ENCODE measurements around the gene CEP76.

The CEP76 gene

DNA sequence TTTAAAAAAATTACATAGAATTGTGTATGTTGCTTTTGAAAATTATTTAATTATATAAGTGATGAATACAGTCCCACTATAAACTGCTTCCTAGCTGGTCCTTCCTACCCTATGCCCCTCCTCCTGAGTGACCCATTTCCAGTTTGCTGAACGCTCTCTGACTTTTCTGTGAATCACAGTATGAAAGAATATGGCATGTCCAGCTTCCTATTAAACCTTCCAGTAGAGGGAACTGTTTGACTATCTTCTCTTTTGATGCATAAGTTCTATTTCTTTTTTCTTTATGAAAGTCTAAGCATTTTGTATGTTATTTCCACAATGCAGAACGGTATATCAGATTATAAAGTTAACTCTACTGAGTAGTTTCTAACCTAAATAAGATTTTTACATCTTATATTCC lies 41.6 kb upstream of the CEP76 start:
- TF ChIP-seq, protein P1, sequence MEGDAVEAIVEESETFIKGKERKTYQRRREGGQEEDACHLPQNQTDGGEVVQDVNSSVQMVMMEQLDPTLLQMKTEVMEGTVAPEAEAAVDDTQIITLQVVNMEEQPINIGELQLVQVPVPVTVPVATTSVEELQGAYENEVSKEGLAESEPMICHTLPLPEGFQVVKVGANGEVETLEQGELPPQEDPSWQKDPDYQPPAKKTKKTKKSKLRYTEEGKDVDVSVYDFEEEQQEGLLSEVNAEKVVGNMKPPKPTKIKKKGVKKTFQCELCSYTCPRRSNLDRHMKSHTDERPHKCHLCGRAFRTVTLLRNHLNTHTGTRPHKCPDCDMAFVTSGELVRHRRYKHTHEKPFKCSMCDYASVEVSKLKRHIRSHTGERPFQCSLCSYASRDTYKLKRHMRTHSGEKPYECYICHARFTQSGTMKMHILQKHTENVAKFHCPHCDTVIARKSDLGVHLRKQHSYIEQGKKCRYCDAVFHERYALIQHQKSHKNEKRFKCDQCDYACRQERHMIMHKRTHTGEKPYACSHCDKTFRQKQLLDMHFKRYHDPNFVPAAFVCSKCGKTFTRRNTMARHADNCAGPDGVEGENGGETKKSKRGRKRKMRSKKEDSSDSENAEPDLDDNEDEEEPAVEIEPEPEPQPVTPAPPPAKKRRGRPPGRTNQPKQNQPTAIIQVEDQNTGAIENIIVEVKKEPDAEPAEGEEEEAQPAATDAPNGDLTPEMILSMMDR (IDR thresholded peaks at IDR 0.05; ENCODE audit: insufficient read depth, low read length, poor library complexity, severe bottlenecking), result peak; percentile 37
- no peak for TF ChIP-seq EZH2phosphoT487 (conservative IDR thresholded peaks at IDR 0.05; ENCODE audit: low read length)
- Histone ChIP-seq H3K27ac (ENCODE audit: low read depth, low read length) (no peak overlapping the region), H3K4me3 (ENCODE audit: insufficient read depth, low read length, poor library complexity, severe bottlenecking) (no peak overlapping the region), H2AFZ (ENCODE audit: low read depth, low read length, severe bottlenecking) (no peak overlapping the region), H3K4me2 (ENCODE audit: low read depth, low read length, poor library complexity, severe bottlenecking) (no peak overlapping the region), H3K79me2 (ENCODE audit: insufficient read depth, low read length) (no peaks in the 10 kb centered on the region), H3K9me3 (ENCODE audit: insufficient read depth, low read length) (no peaks in the 10 kb centered on the region), H3K36me3 (ENCODE audit: low read length) (no peaks in the 10 kb centered on the region), H3K9ac (ENCODE audit: low read length) (no peak overlapping the region), H3K27me3 (ENCODE audit: low read length) (no peaks in the 10 kb centered on the region), H4K20me1 (ENCODE audit: low read depth, low read length) (no peaks in the 10 kb centered on the region), H3K9me2 (replicated peaks; ENCODE audit: insufficient read depth, low read length) (no peaks in the 10 kb centered on the region), H3F3A (ENCODE audit: insufficient read depth) (no peaks in the 10 kb centered on the region)

DNA sequence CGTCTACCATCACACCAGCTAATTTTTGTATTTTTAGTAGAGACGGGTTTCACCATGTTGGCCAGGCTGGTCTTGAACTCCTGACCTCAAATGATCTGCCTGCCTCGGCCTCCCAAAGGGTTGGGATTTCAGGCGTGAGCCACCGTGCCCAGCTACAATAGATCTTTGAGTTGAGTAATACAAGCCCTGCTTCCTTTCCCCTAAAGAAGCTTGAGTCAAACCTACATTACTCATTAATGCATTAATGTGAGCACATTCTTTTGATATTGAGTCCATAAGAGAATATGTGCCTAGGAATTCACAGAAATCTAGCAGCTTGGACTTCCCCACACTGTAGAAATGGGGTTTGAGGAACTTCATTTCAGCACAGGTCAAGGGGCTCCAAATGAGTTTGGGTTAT lies 39.9 kb upstream of the CEP76 start:
- H3K27me3 ChIP-seq (ENCODE audit: low read length), result no peaks in the 10 kb centered on the region
- H3K4me2 ChIP-seq (ENCODE audit: low read depth, low read length, poor library complexity, severe bottlenecking), result no peak overlapping the region
- no peak overlapping the region for H3K9ac ChIP-seq (ENCODE audit: low read length)
- no peak overlapping the region for H3K27ac ChIP-seq (ENCODE audit: low read depth, low read length)
- no peaks in the 10 kb centered on the region for H3K79me2 ChIP-seq (ENCODE audit: insufficient read depth, low read length)
- no peaks in the 10 kb centered on the region for H3K9me3 ChIP-seq (ENCODE audit: insufficient read depth, low read length)
- no peak overlapping the region for H3K4me3 ChIP-seq (ENCODE audit: insufficient read depth, low read length, poor library complexity, severe bottlenecking)
- H3F3A ChIP-seq (ENCODE audit: insufficient read depth), result no peaks in the 10 kb centered on the region
- no peak for TF ChIP-seq EZH2phosphoT487 (conservative IDR thresholded peaks at IDR 0.05; ENCODE audit: low read length)
- TF ChIP-seq, protein P1 (IDR thresholded peaks at IDR 0.05; ENCODE audit: insufficient read depth, low read length, poor library complexity, severe bottlenecking), result no peak
- no peak overlapping the region for H2AFZ ChIP-seq (ENCODE audit: low read depth, low read length, severe bottlenecking)
- H3K36me3 ChIP-seq (ENCODE audit: low read length), result no peaks in the 10 kb centered on the region
- H3K9me2 ChIP-seq (replicated peaks; ENCODE audit: insufficient read depth, low read length), result no peaks in the 10 kb centered on the region
- no peaks in the 10 kb centered on the region for H4K20me1 ChIP-seq (ENCODE audit: low read depth, low read length)

DNA sequence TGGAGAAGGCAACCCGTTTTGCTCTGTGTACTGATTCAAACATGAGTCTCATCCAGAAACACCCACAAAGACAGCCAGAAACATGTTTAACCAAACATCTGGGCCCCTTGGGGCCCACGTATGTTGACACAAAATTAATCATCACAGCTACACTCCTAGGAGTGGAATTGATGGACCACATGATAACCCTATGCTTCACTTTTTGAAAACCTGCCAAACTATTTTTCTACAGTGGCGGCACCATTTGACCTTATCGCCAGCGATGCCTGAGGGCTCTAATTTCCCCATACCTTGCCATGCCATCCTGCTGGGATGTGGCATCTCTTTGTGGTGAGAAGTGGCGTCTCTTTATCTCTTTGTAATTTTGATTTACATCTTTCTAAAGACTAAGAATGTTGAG lies 38.8 kb upstream of the CEP76 start:
- H3F3A ChIP-seq (ENCODE audit: insufficient read depth), result no peaks in the 10 kb centered on the region
- H2AFZ ChIP-seq (ENCODE audit: low read depth, low read length, severe bottlenecking), result no peak overlapping the region
- H3K27ac ChIP-seq (ENCODE audit: low read depth, low read length), result no peak overlapping the region
- no peaks in the 10 kb centered on the region for H3K36me3 ChIP-seq (ENCODE audit: low read length)
- no peak overlapping the region for H3K4me2 ChIP-seq (ENCODE audit: low read depth, low read length, poor library complexity, severe bottlenecking)
- no peak for TF ChIP-seq EZH2phosphoT487 (conservative IDR thresholded peaks at IDR 0.05; ENCODE audit: low read length)
- TF ChIP-seq, protein P1 (IDR thresholded peaks at IDR 0.05; ENCODE audit: insufficient read depth, low read length, poor library complexity, severe bottlenecking), result no peak
- no peaks in the 10 kb centered on the region for H3K79me2 ChIP-seq (ENCODE audit: insufficient read depth, low read length)
- no peak overlapping the region for H3K9ac ChIP-seq (ENCODE audit: low read length)
- no peak overlapping the region for H3K4me3 ChIP-seq (ENCODE audit: insufficient read depth, low read length, poor library complexity, severe bottlenecking)
- no peaks in the 10 kb centered on the region for H3K9me3 ChIP-seq (ENCODE audit: insufficient read depth, low read length)
- no peaks in the 10 kb centered on the region for H3K27me3 ChIP-seq (ENCODE audit: low read length)
- H4K20me1 ChIP-seq (ENCODE audit: low read depth, low read length), result no peaks in the 10 kb centered on the region
- no peaks in the 10 kb centered on the region for H3K9me2 ChIP-seq (replicated peaks; ENCODE audit: insufficient read depth, low read length)

All from SU-DHL-6 (cell line).